Neutrophil (primary cell): ENCODE results near the gene HEXIM1.
"Not testable (repeated sequence)": the region's sequence is repeated elsewhere in the genome, so short reads cannot be mapped to it uniquely, and the experiment has no call there.

Experiments
- H3K27ac ChIP-seq: fragments of 200-600 bp; sonication (generic); 2 replicates; pipeline ENCODE4 v1.5.1; 2016; ENCODE audit warnings: mild to moderate bottlenecking, moderate library complexity
- H3K27me3 ChIP-seq: fragments of 200-600 bp; sonication (generic); 2 replicates; pipeline ENCODE4 v1.6.0; 2016; ENCODE audit warnings: mild to moderate bottlenecking
- H3K36me3 ChIP-seq: fragments of 200-600 bp; sonication (generic); 2 replicates; pipeline ENCODE4 v1.5.1; 2017
- H3K4me1 ChIP-seq, 2 experiments: fragments of 200-600 bp in 1 of 2; sonication (generic) in 1 of 2; 1 replicate in 1 of 2; 2 replicates in 1 of 2; pipeline versions ENCODE4 v1.5.1 to v1.6.1; 2013 to 2016; ENCODE audit warnings: low read depth in 1 of 2, low read length in 1 of 2, mild to moderate bottlenecking in 1 of 2, moderate library complexity in 1 of 2; ENCODE audit not compliant: control insufficient read depth in 1 of 2, insufficient read depth in 1 of 2
- H3K4me3 ChIP-seq, 2 experiments: fragments of 200-600 bp in 1 of 2; sonication (generic) in 1 of 2; 1 replicate in 1 of 2; 2 replicates in 1 of 2; pipeline ENCODE4 v1.5.1; 2013 to 2016; ENCODE audit warnings: low read depth in 1 of 2, low read length in 1 of 2, mild to moderate bottlenecking in 1 of 2, moderate library complexity in 1 of 2
- H3K9me3 ChIP-seq: fragments of 200-600 bp; sonication (generic); 2 replicates; pipeline ENCODE4 v1.5.1; 2016
- TF ChIP-seq, protein P1 (sequence below): fragments of 200-600 bp; sonication (generic); IDR thresholded peaks from 2 replicates; pipeline ENCODE4 v1.5.1; 2016; ENCODE audit warnings: antibody characterized with exemption

HEXIM1 gene

DNA sequence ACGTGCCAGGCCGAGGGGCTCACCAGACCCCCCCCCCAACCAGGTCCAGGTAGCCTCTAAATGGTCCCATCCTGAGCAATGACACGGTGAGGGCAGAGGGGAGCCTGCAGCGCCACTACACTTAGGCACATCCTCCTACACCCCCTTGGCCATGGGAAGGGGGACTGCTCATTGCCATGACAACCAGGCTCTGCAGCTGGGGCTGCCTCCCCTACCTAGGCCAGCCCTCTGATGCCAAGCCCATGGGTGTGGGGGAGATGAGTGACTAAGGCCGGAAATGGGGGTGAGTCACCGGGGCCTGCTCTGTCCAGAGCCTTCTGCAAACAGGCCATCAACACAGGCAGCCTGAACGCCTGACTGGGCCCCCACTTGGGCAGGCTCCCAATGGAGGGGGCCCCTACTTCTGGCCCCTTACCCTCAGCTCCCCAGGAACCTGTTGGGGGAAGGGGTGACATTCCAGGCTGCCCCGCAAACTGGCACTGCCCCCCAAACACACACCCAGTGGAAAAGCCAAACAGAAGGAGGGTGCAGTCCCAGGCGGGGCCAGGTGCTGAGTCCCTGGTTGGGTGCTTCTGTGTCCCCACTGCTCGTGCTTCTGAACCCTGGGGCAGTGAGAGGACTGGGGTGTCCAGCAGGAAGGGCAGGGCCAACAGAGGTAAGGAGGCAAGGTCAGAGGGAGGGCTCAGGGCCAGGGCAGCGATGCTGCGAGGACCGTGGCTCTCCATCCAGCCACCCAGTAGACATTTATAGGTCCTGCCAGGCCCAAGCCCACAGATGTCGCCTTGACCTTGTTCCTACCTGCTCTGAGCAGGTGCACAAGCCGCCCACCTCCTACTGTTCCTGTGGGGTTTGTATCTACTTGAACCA is 24.1 kb upstream of the HEXIM1 start:
- H3K4me1 ChIP-seq: peaks cover 15 to 19% of the 10 kb centered on the region in 2 experiments
- H3K4me3 ChIP-seq: no peak overlapping the region
- H3K9me3 ChIP-seq: no peaks in the 10 kb centered on the region
- H3K27me3 ChIP-seq: peaks cover 30% of the 10 kb centered on the region
- H3K27ac ChIP-seq: no peak overlapping the region
- H3K36me3 ChIP-seq: no peaks in the 10 kb centered on the region
- TF ChIP-seq, protein P1, sequence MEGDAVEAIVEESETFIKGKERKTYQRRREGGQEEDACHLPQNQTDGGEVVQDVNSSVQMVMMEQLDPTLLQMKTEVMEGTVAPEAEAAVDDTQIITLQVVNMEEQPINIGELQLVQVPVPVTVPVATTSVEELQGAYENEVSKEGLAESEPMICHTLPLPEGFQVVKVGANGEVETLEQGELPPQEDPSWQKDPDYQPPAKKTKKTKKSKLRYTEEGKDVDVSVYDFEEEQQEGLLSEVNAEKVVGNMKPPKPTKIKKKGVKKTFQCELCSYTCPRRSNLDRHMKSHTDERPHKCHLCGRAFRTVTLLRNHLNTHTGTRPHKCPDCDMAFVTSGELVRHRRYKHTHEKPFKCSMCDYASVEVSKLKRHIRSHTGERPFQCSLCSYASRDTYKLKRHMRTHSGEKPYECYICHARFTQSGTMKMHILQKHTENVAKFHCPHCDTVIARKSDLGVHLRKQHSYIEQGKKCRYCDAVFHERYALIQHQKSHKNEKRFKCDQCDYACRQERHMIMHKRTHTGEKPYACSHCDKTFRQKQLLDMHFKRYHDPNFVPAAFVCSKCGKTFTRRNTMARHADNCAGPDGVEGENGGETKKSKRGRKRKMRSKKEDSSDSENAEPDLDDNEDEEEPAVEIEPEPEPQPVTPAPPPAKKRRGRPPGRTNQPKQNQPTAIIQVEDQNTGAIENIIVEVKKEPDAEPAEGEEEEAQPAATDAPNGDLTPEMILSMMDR: no peak

DNA sequence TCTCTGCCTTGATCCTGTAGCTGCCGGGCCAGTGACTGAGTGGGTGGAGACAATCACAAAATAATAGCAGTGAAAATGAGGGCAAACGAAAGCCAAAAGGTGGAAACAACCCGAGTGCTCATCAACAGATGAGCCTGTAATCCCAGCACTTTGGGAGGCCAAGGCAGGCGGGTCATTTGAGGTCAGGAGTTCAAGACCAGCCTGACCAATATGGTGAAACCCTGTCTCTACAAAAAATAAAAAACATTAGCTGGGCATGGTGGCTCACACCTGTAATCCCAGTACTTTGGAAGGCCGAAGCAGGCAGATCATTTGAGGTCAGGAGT is 23.5 kb upstream of the HEXIM1 start:
- not testable (repeated sequence) for H3K9me3 ChIP-seq, H3K27ac ChIP-seq, H3K4me3 ChIP-seq, H3K36me3 ChIP-seq
- Histone ChIP-seq H3K27me3 (peaks cover 28% of the 10 kb centered on the region), H3K4me1 (peaks cover 15 to 19% of the 10 kb centered on the region in 2 experiments)

DNA sequence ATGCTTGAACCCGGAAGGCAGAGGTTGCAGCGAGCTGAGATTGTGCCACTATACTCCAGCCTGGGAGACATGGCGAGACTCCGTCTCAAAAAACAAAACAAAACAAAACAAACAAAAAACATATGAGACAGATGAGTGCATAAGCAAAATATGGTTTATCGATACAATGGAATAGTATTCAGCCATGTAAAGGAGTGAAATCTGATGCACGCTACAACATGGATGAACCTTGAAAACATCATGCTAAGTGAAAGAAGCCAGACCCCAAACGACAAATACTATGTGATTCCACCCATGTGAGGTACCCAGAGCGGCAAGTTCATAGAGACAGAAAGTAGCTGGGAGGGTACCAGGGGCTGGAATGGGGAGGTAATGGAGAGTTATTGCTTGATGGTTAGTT is 22.8 kb upstream of the HEXIM1 start:
- Histone ChIP-seq H3K4me1 (peaks cover 15 to 19% of the 10 kb centered on the region in 2 experiments), H3K27me3 (peaks cover 20% of the 10 kb centered on the region), H3K36me3 (no peaks in the 10 kb centered on the region), H3K4me3 (no peak overlapping the region), H3K9me3 (no peaks in the 10 kb centered on the region), H3K27ac (no peak overlapping the region)
- TF ChIP-seq, protein P1: no peak

DNA sequence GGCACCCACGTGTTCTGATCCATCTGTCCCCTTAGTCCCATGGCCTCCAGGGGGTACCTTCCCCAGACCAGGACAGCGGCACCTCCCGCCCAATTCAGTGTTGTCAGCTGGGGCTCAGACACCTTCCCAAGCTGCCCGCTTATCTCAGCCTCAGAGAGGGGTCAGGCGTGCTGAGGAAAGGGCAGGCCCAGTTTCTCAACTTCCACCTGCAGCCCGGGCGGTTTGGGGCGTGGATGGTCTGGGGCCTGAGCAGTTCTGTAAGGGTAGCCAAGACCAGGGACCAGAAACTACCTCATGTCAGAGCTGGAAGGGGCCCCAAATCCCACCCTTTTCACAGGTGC is 21.1 kb upstream of the HEXIM1 start:
- H3K36me3 ChIP-seq: no peaks in the 10 kb centered on the region
- no peak overlapping the region for H3K4me3 ChIP-seq
- no peak overlapping the region for H3K27ac ChIP-seq
- peaks cover 10% of the 10 kb centered on the region for H3K27me3 ChIP-seq
- H3K4me1 ChIP-seq: peaks cover 22 to 27% of the 10 kb centered on the region in 2 experiments
- TF ChIP-seq, protein P1: no peak
- no peaks in the 10 kb centered on the region for H3K9me3 ChIP-seq

DNA sequence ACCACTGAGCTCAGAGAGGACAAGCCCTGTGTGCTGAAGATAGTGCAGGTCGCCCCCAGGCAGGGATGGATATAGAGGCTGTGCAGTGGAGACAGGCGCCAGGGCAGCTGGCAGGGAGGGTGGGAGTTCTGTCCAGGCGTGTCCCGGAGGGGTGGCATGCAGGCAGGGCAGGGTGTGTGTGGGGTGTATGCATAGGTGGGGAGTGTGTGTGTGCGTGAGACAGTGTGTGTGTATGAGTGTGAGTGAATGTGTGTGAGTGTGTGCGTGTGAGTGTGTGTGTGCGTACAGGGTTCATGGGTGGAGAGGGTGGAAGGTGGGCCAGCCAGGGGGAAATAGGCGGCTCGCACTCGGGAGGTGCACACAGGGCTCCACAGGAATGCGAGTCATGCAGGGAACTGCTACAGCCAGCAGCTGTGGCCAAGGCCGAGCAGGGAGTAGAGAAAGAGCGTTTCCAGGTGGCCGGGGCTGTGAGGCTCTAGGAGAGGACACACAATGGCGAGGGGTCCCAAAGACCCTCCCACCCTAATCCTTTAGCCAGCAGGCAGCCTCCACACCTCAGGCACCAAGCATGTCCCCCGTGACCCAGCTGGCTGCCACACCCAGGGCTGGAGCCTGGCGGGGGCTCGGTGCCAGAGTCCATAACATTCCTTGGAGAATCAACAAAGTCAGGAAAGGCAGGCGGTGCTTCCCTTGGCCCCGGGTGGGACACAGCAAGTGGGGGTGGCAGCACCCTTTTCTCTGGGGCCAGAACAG is 20.6 kb upstream of the HEXIM1 start:
- H3K4me1 ChIP-seq: peaks cover 24 to 27% of the 10 kb centered on the region in 2 experiments
- H3K9me3 ChIP-seq: no peaks in the 10 kb centered on the region
- H3K27me3 ChIP-seq: peaks cover 7% of the 10 kb centered on the region
- H3K27ac ChIP-seq: no peak overlapping the region
- H3K4me3 ChIP-seq: no peak overlapping the region
- TF ChIP-seq, protein P1: no peak
- no peaks in the 10 kb centered on the region for H3K36me3 ChIP-seq

DNA sequence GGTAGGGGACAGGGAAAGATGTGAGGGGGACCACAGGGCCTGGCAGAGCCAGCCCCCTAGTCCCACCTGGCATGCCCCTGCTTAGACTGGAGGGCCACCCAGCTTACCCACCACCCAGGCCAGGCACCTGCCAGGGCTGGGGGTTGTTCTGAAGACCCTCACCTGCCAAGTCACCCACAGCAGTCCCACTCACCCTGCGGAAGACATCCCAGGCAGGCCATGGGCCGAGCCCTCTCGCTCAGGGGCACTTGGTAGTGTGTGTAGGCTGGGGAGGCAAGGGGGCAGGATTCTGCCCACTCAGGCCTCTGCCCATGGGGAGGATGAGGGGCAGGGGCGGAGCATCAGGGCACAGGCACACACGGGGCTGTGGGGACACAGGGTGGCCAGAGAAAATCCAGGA is 19.9 kb upstream of the HEXIM1 start:
- Histone ChIP-seq H3K27me3 (peaks cover 7% of the 10 kb centered on the region), H3K27ac (no peak overlapping the region), H3K9me3 (no peaks in the 10 kb centered on the region), H3K4me3 (no peak overlapping the region), H3K4me1 (peaks cover 28 to 30% of the 10 kb centered on the region in 2 experiments), H3K36me3 (no peaks in the 10 kb centered on the region)
- TF ChIP-seq, protein P1: no peak
